ENCODE data around the gene USP44.

USP44 gene

DNA sequence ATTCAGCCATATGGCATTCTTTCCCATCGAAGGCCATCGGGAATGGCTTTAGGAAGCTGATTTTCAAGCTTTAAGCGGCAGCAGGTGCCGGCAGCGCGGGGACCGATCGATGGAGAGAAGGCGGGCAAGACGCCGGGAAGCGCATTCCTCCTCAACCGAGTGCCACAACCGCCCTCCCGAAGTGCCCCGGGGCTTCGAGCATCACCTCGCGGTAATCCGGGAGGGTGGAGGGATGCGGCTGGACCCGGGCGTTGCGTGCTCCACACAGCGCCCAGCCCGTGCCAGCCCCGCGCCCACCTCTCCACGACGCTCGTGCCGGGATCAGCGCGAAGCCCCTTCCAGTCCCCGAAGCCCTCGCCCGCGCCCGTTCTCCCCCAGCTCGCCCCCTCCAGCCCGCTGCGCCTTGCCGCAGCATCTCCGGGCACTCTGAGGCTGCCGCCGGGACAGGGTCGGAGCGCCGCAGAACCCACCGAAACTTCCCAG, 3.2 kb downstream of the USP44 start:
- DNase-seq: no peak

DNA sequence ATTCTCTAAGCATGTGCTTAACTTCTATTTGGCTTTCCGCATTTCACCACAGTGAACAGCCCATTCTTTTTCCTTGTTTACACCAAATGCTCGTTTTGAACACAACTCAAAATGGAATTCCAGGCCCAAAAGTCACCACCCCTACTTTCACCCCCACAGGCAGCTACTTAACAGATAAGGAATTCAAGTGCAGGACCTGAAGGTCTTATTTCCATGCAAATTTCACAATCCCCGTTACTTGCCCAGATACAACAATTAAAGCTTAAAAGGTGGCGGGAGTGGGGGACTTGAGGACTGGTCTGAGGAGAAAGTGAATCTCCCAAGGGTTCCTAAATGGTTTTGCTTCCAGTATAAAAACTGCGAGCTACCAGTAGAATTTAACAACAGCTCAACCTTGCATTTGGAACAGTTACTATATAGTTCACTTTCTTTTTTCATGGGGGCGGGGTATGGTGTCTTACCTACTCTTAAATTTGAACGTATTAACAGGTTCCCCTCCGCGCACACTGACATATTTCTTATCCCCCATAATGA, 3.7 kb downstream of the USP44 start:
- no peak for DNase-seq

DNA sequence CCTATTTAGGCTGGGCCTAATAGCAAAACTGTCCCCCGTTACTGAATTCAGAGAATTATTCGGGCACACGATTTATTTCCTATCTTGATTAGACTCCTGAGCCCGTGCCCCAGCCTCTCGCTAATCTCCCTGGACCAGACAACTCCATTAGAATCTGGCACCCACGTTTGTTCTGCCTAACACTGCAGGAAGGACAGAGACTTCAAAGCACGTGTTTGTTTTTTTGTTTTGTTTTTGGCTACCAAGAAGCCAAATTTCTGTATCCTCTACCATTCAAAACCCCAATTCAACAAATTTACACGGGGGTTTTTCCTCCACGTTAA, 4.8 kb downstream of the USP44 start:
- no peak for DNase-seq

DNA sequence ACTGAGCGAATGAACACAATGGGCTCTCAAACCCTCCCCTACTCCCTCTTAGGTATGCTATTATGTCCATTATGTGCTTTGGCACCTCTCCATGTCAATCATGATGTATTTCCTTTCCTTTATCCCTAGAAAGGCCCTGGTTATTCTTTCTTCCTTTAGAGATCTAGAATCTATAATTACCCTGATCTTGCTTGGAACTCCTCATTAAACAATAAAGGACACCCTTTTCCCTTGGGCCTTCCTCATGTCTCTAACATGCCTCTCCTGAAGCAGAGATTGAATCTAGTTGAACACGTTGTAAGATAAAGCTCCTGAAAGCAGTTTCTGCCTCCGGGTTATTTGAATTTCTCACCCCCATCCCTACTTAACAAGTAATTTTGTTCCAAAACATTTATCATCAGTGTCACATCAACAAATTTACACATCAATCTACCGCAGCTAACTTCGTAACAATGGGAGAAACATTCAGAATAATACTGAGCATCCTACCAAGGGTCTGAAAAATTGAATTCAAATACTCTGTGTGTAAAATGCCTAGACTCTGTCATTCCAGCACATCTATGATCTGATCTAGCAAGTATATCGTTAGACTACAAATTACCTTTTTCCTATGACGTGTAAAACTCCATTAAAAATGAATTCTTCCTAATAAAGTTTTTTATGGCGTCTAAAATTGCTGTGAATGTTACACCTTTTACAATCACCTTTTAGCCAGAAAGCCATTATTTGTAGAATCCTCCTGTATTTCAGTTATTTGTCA, 5.4 kb downstream of the USP44 start:
- no peak for DNase-seq

DNA sequence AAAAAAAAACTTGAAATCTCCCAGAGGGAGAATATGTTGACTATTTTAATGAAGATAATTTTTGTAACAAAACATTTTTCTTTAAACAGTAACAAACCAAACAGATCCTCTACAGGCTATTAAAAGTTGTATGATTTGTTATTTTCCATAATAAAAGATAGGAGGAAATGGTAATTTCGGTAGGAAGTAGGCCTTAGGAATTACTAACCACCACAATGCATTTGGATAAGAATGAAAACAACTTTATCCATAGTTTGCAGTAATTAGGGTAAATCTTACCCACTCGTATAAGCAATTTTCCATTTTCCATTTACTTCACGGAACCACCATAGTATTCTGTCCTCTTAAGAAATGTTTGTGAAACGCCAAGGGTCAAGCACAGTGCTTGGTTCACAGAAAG, 6.0 kb downstream of the USP44 start:
- no peak for DNase-seq

DNA sequence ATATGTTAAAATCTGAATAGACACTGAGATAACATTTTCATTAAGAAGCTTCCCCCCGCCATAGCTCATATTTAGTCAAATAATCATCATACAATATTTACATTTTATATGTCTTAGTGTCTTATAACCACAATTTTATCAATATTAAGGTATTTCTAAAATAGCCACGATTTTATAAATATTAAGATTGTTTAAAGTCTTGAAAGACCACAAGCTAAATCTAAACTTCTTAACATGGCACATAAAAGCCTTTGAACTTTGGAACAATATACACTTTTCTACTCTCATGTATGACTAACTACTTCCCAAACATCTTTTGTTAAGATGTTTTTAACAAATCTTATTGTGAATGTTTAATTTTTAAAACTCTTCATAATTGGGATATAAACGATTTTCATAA, 6.5 kb downstream of the USP44 start:
- DNase-seq: no peak

DNA sequence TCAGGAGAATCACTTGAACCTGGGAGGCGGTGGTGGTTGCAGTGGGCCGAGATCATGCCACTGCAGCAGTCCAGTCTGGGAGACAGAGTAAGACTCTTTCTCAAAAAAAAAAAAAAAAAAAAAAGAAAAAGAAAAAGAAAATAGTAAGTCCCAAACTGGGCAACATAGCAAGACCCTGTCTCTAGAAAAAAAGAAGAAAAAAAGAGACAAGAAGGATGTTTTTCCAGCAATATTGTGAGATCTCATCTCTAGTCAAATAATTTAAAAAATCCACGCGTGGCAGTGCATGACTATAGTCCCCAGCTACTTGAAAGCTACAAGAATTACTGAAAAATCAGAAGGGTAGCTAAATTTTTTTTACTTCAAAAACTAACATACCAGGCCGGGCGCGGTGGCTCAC, 8.0 kb downstream of the USP44 start:
- DNase-seq: no peak

DNA sequence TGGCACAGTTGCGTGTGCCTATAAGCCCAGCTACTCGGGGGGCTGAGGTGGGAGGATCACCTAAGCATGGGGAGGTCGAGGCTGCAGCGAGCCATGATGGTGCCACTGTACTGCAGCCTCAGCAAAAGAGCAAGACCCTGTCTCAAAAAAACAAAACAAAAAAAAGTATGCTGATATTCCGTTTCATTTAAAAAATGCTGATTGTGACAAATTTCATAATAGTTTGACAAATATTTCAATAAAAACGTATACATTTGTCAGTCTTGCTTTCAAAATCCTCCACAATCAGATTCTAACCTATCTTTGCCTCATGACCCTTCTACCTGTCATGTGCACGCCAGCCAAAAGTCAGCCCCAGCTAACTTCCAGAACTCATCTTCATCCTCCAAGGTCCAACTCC, 9.8 kb downstream of the USP44 start:
- DNase-seq: no peak

DNA sequence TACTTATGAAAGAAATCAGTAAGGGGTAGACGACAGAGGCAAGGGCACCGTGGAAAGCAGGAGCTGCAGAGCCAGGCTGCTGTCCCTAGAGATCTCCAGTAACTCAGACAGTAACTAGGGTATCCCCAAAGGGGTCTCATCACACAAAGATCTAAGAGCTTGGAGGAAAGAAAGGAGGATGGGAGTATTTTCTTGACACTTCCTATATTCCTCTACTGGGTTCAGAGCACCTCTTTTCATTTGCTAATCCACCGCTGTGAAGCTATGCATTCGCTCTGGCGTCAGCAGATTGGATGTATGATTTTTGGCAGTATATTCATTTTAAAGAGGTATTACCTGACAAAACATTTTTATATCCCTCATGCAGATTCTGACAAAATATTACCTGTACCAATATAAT, 12.6 kb downstream of the USP44 start:
- DNase-seq: no peak

DNA sequence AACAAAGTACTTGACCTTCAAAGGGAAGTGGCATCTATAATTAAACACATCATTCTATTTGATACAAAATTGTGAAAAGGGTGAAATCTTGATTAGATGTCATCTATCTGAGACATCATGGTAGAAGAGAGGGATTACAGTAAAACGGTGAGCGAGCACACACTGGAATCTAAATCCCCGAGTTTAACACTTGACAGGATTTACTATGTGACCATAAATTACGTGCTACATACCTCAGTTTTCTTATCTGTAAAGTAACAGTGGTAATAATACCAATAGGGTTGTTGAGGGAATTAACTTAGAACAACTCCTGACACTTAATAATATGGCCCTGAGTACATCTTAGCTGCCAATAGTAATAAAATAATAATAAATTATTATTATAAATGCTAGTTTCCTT, 13.3 kb downstream of the USP44 start:
- no peak for DNase-seq

DNA sequence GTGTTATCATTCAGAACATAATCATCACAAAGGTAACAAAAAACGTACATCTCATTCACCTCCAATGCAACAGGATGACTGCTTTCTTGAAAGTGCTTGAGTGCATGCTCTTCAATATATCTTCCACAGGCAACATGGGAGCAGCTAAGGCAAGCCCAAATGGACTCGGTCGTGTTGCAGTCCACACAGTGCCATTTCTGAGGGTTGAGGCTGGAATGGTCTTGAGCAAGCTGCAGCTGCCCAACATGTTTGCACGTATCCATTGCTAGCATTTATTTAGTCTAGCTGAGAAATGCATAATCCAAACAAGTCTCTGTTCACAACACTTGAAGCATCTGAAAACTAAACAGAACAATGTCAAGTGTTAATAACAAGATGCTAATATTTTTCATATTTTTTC, 17.3 kb downstream of the USP44 start:
- DNase-seq: no peak

DNA sequence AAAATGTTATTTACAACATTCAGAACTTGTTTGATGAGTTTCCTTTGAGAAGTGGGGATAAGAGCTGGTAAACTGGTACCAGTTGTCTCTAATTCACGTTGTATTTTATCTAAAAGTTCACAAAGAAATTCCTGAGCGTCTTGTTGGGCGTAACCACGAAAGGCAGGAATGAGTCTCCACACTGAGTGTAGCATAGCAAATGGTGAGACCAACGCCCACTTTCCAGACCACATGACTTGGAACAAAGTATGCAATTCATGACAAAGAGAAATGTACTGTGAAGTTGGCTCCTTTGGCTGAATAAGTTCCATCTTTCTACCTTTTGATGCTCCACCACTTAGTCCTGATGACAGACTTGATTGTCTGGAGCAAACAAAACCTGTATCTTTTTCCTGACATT, 18.4 kb downstream of the USP44 start:
- DNase-seq: no peak

DNA sequence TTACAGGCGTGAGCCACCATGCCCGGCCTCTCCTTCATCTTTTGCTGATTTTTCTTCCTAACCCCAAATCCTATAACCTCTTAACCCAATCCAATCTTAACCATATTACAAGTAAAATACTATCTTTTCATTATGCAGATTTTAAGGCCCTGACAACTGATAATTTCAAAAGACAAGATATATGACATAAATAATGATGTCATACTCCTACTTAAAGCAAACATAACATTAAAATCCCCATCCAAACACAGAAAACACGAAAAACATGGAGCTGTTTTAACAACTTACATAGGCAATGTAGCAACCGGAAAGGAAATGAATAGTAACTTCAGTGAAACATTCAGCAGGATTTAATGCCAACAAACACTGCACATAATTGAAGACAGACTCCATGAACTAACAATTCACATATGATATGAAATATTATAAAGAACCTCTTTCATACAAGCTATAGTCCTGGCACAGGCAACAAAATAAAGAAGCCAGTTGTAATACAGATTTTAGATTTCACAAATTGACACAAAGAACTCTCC, 21.5 kb downstream of the USP44 start:
- DNase-seq: no peak

DNA sequence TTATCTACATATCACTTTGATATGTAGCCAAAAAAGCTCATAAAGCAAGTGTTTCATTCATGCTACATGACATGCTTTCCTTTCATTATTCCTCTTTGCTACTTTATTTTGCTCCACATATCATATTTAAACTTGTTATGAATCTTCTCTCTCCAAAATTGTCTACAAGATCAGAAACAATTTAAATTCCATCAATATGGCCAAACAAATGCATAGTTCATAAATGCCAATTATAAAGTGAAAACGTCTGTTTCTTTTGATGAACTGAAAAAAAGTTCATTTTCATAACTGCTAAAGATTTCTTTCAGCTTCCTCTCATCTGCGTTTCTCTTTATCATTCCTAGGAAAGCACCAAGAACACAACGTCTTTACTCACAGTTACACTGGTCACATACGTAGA, 22.8 kb downstream of the USP44 start:
- no peak for DNase-seq

DNA sequence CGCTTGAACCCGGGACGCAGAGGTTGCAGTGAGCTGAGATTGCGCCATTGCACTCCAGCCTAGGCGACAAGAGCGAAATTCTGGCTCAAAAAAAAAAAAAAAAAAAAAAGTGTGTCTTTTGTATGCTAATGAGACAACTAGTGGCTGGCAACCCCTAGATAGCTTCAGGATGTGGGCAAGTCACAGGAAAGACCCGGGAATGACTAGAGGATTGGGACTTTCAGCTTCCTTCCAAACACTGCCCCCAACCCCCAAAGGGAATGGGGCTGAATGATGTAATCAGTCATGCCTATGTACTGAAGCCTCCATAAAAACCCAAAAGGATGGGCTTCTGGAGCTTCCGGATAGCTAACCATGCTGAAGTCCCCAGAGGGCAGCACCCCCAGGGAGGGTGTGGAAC, 28.6 kb downstream of the USP44 start:
- no peak for DNase-seq

DNA sequence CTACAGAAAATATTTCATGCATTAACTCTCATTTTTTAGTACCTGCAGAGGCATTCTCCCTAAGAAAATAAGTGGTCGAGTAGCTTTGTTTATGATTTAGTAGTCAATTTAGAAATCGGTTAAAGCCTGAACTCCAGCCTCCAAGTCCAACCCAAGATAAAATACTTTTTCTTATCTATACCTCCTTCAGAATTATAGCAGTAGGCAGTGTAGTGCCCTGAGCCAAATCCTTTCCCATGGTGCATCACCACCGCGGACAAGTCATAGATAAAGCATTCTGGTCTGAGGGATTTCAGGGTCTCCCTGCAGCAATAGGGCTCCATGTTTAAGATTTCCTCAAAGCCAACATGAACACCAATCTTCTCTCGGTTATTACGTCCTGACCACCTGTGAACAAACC, 30.5 kb downstream of the USP44 start:
- no peak for DNase-seq

DNA sequence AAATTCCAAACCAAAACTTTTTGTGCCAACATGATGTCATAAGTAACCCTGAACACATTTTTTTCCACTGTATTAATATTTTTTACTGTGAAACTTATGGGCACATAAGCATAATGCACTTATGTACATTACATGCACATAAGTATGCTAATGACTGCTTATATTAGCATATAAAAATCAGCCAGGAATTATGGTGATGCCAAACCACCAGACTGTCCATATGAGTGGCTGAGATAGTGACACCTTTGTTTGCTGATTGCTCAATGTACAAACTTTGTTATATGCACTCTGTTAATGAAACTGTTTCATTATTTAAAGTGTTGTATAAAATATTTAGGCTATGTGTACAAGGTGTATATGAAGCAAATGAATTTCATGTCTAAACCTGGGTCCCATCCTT, 32.3 kb downstream of the USP44 start:
- no peak for DNase-seq

DNA sequence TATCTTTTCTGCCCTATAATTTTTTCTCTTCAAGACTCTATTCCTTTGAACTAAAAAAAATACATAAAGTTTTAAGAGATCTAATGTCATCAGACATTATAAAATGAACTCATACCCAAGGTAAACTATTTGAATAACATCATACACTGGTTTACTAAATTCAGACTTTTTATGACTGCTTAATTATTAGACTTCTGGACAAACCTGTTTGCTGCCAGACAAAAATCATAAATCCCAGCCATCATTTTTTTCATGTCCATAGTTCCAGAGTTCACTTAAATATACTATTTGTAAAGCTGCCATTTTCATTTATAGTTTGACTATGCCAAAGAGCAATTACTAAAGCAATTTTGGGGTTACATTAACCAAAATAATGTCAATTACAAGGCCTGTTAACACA, 34.0 kb downstream of the USP44 start:
- DNase-seq: no peak

DNA sequence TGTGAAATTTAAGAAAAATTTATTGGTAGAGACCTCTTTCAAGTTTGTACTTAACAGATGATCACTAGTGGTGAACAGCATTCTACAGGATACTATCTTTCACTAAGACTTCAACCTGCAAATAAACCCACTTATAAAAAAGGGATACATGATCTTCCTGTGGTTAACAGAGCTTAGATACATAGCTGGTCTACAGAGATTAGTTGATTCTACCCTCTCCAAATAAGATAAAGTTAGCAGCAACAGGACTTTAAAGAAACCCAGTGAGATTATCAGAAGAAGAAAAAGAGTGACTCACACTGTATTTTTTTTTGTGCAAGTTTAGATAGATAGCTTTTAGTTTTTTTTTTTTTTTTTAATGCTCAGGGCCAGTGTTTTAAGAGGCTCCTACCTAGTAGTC, 34.5 kb downstream of the USP44 start:
- no peak for DNase-seq

DNA sequence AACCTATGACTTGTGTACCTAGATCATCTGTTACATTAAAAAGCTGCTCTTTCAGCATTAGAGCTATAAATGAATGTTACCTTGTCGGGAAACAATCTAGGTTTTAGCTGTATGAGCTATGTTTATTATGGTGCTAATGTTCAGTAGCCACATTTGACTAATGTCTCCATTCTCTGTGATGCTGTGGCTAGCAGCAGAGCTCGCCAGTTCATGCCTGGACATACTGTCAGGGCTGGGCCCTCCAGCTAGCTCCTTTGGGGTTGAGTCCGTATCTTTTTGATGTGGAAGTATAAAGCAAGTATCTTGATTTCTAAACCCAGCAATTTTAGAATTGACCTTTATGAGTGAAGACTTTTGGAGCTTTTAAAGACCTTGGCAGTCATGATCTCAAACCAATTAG, 36.1 kb downstream of the USP44 start:
- no peak for DNase-seq

DNA sequence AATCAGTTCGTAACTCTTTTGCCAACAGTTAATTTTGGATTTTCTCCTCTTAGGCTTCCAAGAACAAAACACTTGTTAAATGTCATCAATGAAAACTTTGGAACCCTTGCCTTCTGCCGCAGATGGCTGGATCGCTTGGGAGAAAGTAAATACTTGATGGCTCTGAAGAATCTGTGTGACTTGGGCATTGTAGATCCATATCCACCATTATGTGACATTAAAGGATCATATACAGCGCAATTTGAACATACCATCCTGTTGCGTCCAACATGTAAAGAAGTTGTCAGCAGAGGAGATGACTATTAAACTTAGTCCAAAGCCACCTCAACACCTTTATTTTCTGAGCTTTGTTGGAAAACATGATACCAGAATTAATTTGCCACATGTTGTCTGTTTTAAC, 37.7 kb downstream of the USP44 start:
- DNase-seq: no peak

DNA sequence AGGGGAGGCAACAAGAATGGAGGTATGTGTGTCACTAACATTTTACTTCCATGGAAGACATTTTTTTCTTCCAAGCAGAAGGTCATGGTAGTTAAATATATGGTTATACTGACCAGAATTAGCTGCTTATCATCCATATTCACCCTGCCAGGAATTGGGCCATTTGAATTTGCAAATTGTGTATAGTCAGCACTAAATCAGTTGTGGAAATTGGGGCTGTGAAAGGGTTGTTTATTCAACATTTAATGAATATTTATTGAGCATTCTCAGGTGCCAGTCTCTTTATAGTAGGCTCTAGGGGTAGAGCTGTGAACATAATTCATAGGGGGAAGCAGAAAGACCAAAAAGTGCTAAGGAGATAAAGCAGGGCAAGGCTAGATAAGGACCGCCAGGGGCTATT, 39.3 kb downstream of the USP44 start:
- no peak for DNase-seq

DNA sequence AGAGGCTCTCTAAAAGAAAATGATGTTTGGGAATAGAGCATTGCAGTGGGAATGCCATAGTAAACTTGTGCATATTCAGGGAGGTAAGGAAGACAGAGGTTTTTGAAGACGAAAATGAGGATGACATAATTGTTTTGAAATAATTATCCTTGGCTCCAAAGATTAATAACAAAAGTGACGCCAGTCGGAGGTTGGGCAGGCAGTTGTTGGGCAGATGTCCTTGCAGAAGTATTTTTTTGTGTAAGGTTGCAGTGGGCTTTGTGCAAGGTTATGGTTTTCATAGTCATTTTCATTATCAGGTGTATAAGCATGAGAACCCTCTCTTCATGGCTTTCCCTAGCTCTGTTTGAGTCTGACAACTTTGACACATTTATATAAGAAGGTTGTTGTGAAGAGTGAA, 42.0 kb downstream of the USP44 start:
- DNase-seq: no peak

DNA sequence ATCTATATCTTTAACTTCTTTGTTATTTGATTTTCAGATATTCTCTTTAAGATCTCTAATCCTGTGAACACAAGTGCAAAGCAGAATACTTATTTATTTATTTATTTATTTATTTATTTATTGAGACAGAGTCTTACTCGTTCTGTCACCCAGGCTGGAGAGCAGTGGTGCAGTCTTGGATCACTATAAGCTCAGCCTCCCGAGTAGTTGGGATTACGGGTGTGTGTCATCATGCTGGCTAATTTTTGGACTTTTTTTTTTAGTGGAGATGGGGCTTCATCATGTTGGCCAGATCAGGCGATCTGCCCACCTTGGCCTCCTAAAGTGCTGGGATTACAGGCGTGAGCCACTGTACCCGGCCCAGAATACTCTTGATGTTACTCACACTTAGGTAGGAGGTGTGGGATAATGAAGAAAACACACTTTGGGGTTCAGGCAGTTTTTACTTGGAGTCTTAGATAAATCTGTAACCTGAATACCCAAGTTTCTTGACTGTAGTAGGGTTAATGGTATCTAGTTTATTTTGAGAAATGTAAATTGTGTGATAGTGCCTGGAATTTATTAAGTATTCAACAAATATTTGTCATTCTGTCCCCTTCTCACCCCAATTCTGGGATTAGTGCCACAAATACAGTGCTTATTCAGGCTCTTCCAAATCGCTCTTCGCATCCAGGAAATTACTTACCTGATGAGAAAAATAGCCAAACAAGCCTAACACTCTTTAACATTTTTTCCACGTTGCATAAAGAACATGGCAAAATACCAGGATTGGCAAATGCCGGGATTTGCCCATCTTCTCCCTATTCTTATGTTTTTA, 44.4 kb downstream of the USP44 start:
- no peak for DNase-seq

Data from NCI-H510A treated with DMSO at 0.1 percent for 48 hours (cell line).